Measurements from ENCODE around the gene CADM1. TPM values are rescaled to one million over a fixed set of nuclear protein-coding genes. Genes with fewer than 3 reads are reported as not detected.

Gene CADM1
- total and polyA plus RNA-seq, 2 donors (not counting 3 experiments of a cell fraction or from before 2014, with no cell fraction given): 0.52 to 2.6 TPM

- FAIRE-seq (no peak), DNase-seq (ENCODE audit: low read depth, low spot score) (no peak)
- Histone ChIP-seq H3K4me2 (ENCODE audit: insufficient read depth, low read length) (no peak overlapping the region), H4K20me1 (replicated peaks; ENCODE audit: control insufficient read depth, extremely low read depth, insufficient read depth, low read length) (no peaks in the 10 kb centered on the region), H3K36me3 (ENCODE audit: control insufficient read depth in 2 of 2, extremely low read depth in 1 of 2, insufficient read depth in 2 of 2, low read length in 2 of 2) (no peaks in the 10 kb centered on the region), H3K27me3 (ENCODE audit: control insufficient read depth in 2 of 2, insufficient read depth in 2 of 2, low read length in 2 of 2) (no peaks in the 10 kb centered on the region), H3K9me3 (replicated peaks; ENCODE audit: control insufficient read depth, insufficient read depth, low read length) (no peaks in the 10 kb centered on the region), H3K4me1 (ENCODE audit: control insufficient read depth, extremely low read depth, insufficient read depth, low read length) (no peaks in the 10 kb centered on the region), H3K9me1 (replicated peaks; ENCODE audit: control insufficient read depth, extremely low read depth, insufficient read depth, low read length) (no peaks in the 10 kb centered on the region), H3K4me3 (replicated peaks in 1 of 3; ENCODE audit: insufficient read depth in 1 of 3, low read depth in 1 of 3, low read length in 3 of 3) (no peak overlapping the region), H3K27ac (ENCODE audit: insufficient read depth, low read depth, low read length) (no peak overlapping the region), H3K9ac (replicated peaks; ENCODE audit: extremely low read depth, insufficient read depth, low read length) (no peak overlapping the region), H2AFZ (ENCODE audit: low read depth, low read length) (no peak overlapping the region), H3K79me2 (ENCODE audit: control insufficient read depth, insufficient read depth, low read length) (no peaks in the 10 kb centered on the region)
- TF ChIP-seq GATA2 (IDR thresholded peaks at IDR 0.05; ENCODE audit: insufficient read depth, insufficient read length, low read depth, low read length): no peak
- no peak for TF ChIP-seq FOS (IDR thresholded peaks at IDR 0.05; ENCODE audit: borderline replicate concordance, insufficient read depth, low read length)
- TF ChIP-seq EZH2 (IDR thresholded peaks at IDR 0.05; ENCODE audit: borderline replicate concordance, low read depth, low read length, severe bottlenecking): no peak
- TF ChIP-seq POLR2A (IDR thresholded peaks at IDR 0.05; ENCODE audit: low read depth, low read length): no peak
- no peak for TF ChIP-seq CTCF (IDR thresholded peaks at IDR 0.05; ENCODE audit: extremely low read depth in 1 of 2, insufficient read depth in 1 of 2, low read depth in 1 of 2, low read length in 2 of 2)
- TF ChIP-seq MYC (IDR thresholded peaks at IDR 0.05; ENCODE audit: low read depth, low read length): no peak
- no peak for TF ChIP-seq JUN (IDR thresholded peaks at IDR 0.05; ENCODE audit: borderline replicate concordance, insufficient read depth, insufficient read length, low read depth)
- no peak for TF ChIP-seq MAX (IDR thresholded peaks at IDR 0.05; ENCODE audit: insufficient read depth, insufficient read length)
- no peak for TF ChIP-seq POLR2AphosphoS5 (IDR thresholded peaks at IDR 0.05; ENCODE audit: insufficient read depth, low read depth, low read length)
- dilution Hi-C loops (cut with MboI; ENCODE audit: extremely low pct_ligation_motif_present, low sequenced_read_pairs) (no loop called here), intact Hi-C loops (cut with micrococcal nuclease) (no loop called here)
- BruUV-seq (replicated peaks): no TSS peak
- POLR2A ChIA-PET: no interaction called here
- CTCF ChIA-PET: no interaction called here
Measured at GRCh38 chr11:115470928-115471327, 33.3 kb downstream of the CADM1 start.
